ENCODE measurements around the gene CES4A.

DNA sequence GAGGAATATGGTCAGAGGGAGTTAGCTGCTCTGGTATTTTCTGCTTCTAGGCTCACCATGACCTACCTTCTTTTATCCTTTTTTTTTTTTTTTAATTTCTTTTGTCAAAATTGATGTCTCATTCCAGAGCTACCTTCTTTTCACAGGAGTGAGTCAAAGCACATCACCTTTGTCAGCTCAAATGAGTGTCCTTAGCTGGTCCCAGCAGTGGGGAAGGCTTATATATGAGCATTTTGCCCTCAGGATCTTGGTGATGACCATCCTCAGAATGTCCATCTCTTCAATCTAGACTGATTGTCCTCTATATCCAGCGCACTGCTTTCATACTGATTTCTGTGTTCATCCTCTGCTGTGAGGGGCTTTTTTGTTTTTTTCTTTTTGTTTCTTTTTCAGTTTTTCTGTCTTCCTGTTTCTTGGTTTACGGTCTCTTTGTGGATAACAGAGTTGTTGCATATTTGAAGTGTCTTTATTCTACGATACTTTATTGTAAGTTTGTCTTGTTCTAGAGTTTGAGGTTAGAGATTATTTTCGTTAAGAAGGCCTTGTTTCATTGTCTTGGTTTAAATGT lies 65.5 kb downstream of the CES4A start:
- TF ChIP-seq EP300 (IDR thresholded peaks at IDR 0.05) (no peak), POLR2AphosphoS5 (IDR thresholded peaks at IDR 0.05) (no peak), POLR2A (IDR thresholded peaks at IDR 0.05) (no peak), CTCF (IDR thresholded peaks at IDR 0.05) (no peak)
